H9 (cell line): ENCODE data around the gene FBXL7. TPM values are rescaled to one million over a fixed set of nuclear protein-coding genes. Genes with fewer than 3 reads are reported as not detected.
A peak's percentile ranks its signal among the peaks of the same experiment; 100 is the strongest.

Experiments used
- DNase-seq: peaks from one replicate; pipeline ENCODE4 v3.0.0-alpha.2; 2017
- H2AFZ ChIP-seq: one replicate; pipeline ENCODE4 v1.6.1; 2013; ENCODE audit warnings: mild to moderate bottlenecking, low read length, control low read depth, moderate library complexity
- H2AK5ac ChIP-seq: 2 replicates; pipeline ENCODE4 v1.6.1; 2013; ENCODE audit warnings: low read length, control low read depth, mixed read lengths; ENCODE audit not compliant: insufficient read length
- H2BK120ac ChIP-seq: one replicate; pipeline ENCODE4 v1.6.1; 2013; ENCODE audit warnings: low read depth, mild to moderate bottlenecking, low read length, control low read depth, inconsistent platforms; ENCODE audit not compliant: poor library complexity, severe bottlenecking
- H2BK12ac ChIP-seq: 2 replicates; pipeline ENCODE4 v1.6.1; 2013; ENCODE audit warnings: low read length, control low read depth, mixed read lengths, low read depth; ENCODE audit not compliant: insufficient read length
- H2BK15ac ChIP-seq: 2 replicates; pipeline ENCODE4 v1.6.1; 2013; ENCODE audit warnings: low read depth, low read length, control low read depth
- H2BK20ac ChIP-seq: one replicate; pipeline ENCODE4 v1.6.1; 2013; ENCODE audit warnings: low read depth, mild to moderate bottlenecking, low read length, control low read depth, inconsistent platforms; ENCODE audit not compliant: poor library complexity, severe bottlenecking
- H2BK5ac ChIP-seq: 2 replicates; pipeline ENCODE4 v1.6.1; 2013; ENCODE audit warnings: low read length, control low read depth, mixed read lengths; ENCODE audit not compliant: insufficient read length
- H3K14ac ChIP-seq: 2 replicates; pipeline ENCODE4 v1.6.1; 2013; ENCODE audit warnings: low read length, control low read depth; ENCODE audit not compliant: insufficient read depth
- H3K18ac ChIP-seq: 2 replicates; pipeline ENCODE4 v1.6.1; 2013; ENCODE audit warnings: low read depth, mild to moderate bottlenecking, mixed read lengths, low read length, control low read depth; ENCODE audit not compliant: insufficient read length
- H3K23ac ChIP-seq: 2 replicates; pipeline ENCODE4 v1.6.1; 2013; ENCODE audit warnings: low read length, control low read depth, mixed read lengths, low read depth; ENCODE audit not compliant: insufficient read length
- H3K23me2 ChIP-seq: 2 replicates; pipeline ENCODE4 v1.6.1; 2013; ENCODE audit warnings: low read depth, mild to moderate bottlenecking, mixed read lengths, low read length, control low read depth; ENCODE audit not compliant: insufficient read length, poor library complexity, severe bottlenecking
- H3K27ac ChIP-seq: 2 replicates; pipeline ENCODE4 v1.5.1; 2013; ENCODE audit warnings: low read length, control low read depth, mixed read lengths, low read depth; ENCODE audit not compliant: insufficient read length
- H3K27me3 ChIP-seq: 2 replicates; pipeline ENCODE4 v1.6.1; 2013; ENCODE audit warnings: low read length, control low read depth, inconsistent platforms; ENCODE audit not compliant: insufficient read depth
- H3K4ac ChIP-seq: 2 replicates; pipeline ENCODE4 v1.6.1; 2013; ENCODE audit warnings: low read depth, mild to moderate bottlenecking, control low read depth, inconsistent platforms, low read length, moderate library complexity
- H3K4me1 ChIP-seq: 2 replicates; pipeline ENCODE4 v1.6.1; 2013; ENCODE audit warnings: low read length, control low read depth, inconsistent platforms; ENCODE audit not compliant: insufficient read depth
- H3K4me2 ChIP-seq: 2 replicates; pipeline ENCODE4 v1.6.1; 2013; ENCODE audit warnings: low read length, control low read depth, mixed read lengths; ENCODE audit not compliant: insufficient read length, insufficient read depth
- H3K56ac ChIP-seq: 2 replicates; pipeline ENCODE4 v1.6.1; 2013; ENCODE audit warnings: low read depth, mild to moderate bottlenecking, mixed read lengths, low read length, control low read depth; ENCODE audit not compliant: insufficient read length
- H3K79me1 ChIP-seq: 2 replicates; pipeline ENCODE4 v1.6.1; 2013; ENCODE audit warnings: low read depth, mild to moderate bottlenecking, moderate library complexity, low read length, control low read depth, inconsistent platforms; ENCODE audit not compliant: insufficient read depth, poor library complexity, severe bottlenecking
- H3K79me2 ChIP-seq: 2 replicates; pipeline ENCODE4 v1.6.1; 2013; ENCODE audit warnings: low read length, control low read depth, inconsistent platforms; ENCODE audit not compliant: insufficient read depth
- H3K9ac ChIP-seq: 2 replicates; pipeline ENCODE4 v1.6.1; 2013; ENCODE audit warnings: low read length, control low read depth, mixed read lengths; ENCODE audit not compliant: insufficient read length; ENCODE audit errors: extremely low read depth
- H3K9me3 ChIP-seq: one replicate; pipeline ENCODE4 v1.6.1; 2013; ENCODE audit warnings: low read depth, low read length, inconsistent platforms; ENCODE audit not compliant: control insufficient read depth
- H3T11ph ChIP-seq: one replicate; pipeline ENCODE4 v1.6.1; 2013; ENCODE audit warnings: mild to moderate bottlenecking, low read length, control low read depth, inconsistent platforms
- H4K20me1 ChIP-seq: one replicate; pipeline ENCODE4 v1.6.1; 2013; ENCODE audit not compliant: control insufficient read depth, insufficient read length, insufficient read depth
- H4K5ac ChIP-seq: 2 replicates; pipeline ENCODE4 v1.6.1; 2013; ENCODE audit warnings: low read depth, mild to moderate bottlenecking, mixed read lengths, low read length, control low read depth; ENCODE audit not compliant: insufficient read length
- H4K8ac ChIP-seq: replicated peaks from 2 replicates; pipeline ENCODE4 v1.6.1; 2013; ENCODE audit warnings: low read length, control low read depth, mixed read lengths, low read depth; ENCODE audit not compliant: insufficient read length
- H4K91ac ChIP-seq: 2 replicates; pipeline ENCODE4 v1.6.1; 2013; ENCODE audit warnings: low read depth, mild to moderate bottlenecking, moderate library complexity, mixed read lengths, low read length, control low read depth; ENCODE audit not compliant: insufficient read length
- H3K27ac Mint-ChIP-seq, 3 experiments: 2 replicates in 2 of 3; 3 replicates in 1 of 3; pipeline ENCODE4 v1.8.0; 2020 to 2021; ENCODE audit warnings: mixed read lengths in 3 of 3, mild to moderate bottlenecking in 1 of 3, moderate library complexity in 1 of 3
- H3K27me3 Mint-ChIP-seq: 2 replicates; pipeline ENCODE4 v1.8.0; 2021; ENCODE audit warnings: low read depth, mild to moderate bottlenecking, moderate library complexity, mixed read lengths
- H3K36me3 Mint-ChIP-seq, 3 experiments: 2 replicates in 2 of 3; 3 replicates in 1 of 3; pipeline ENCODE4 v1.8.0; 2020 to 2021; ENCODE audit warnings: low read depth in 3 of 3, mixed read lengths in 3 of 3; ENCODE audit not compliant: insufficient read depth in 1 of 3
- H3K4me1 Mint-ChIP-seq, 2 experiments: 2 replicates each; pipeline ENCODE4 v1.8.0; 2020; ENCODE audit warnings: mixed read lengths in 2 of 2
- H3K4me3 Mint-ChIP-seq, 2 experiments: 2 replicates in 1 of 2; 3 replicates in 1 of 2; pipeline ENCODE4 v1.8.0; 2020 to 2021; ENCODE audit warnings: mild to moderate bottlenecking in 2 of 2, mixed read lengths in 2 of 2, moderate library complexity in 1 of 2
- H3K9me3 Mint-ChIP-seq, 2 experiments: 2 replicates in 1 of 2; 3 replicates in 1 of 2; pipeline ENCODE4 v1.8.0; 2020; ENCODE audit warnings: mild to moderate bottlenecking in 2 of 2, mixed read lengths in 2 of 2, moderate library complexity in 1 of 2
- CTCF ChIP-seq: fragments of 200-600 bp; sonication (generic); conservative IDR thresholded peaks from 3 replicates; pipeline ENCODE4 v1.8.0; 2021; ENCODE audit warnings: antibody characterized with exemption, mild to moderate bottlenecking
- WGBS: extraction: QIAGEN DNeasy Blood & Tissue Kit; methylation state at CpG from one replicate; pipeline ENCODE4 v1.1.7; 2013; ENCODE audit warnings: missing lambda C conversion rate, low lambda C conversion rate, mixed read lengths; ENCODE audit not compliant: insufficient read length; ENCODE audit errors: extremely low coverage; 5-methylcytosine and 5-hydroxymethylcytosine counted together
- total RNA-seq: library from RNA; stranded (reverse); gene quantifications from 2 replicates; pipeline ENCODE4 v1.2.1, GENCODE V29; 2021

The FBXL7 gene
- total RNA-seq, 1 experiment from 2014 or later = 14.6 TPM

GRCh38 chr5:15940905-15941304 is 440.9 kb downstream of the FBXL7 start:
- Mint-ChIP-seq H3K36me3 (peaks cover 5 to 27% (median 24%) of the 10 kb centered on the region in 3 experiments; a peak in 6 of 7 replicates), H3K4me1 (peaks cover under 1 to 14% of the 10 kb centered on the region in 2 experiments), H3K9me3 (no peaks in the 10 kb centered on the region), H3K4me3 (no peak overlapping the region), H3K27me3 (no peaks in the 10 kb centered on the region), H3K27ac (peak overlapping the region in 1 of 3 experiments; percentile 55; a peak in 2 of 7 replicates)
- Histone ChIP-seq H3K79me1 (no peaks in the 10 kb centered on the region), H3K9me3 (no peaks in the 10 kb centered on the region), H4K5ac (no peak overlapping the region), H3K4me1 (no peaks in the 10 kb centered on the region; the same call in 1 of the 2 replicates), H2BK5ac (no peak overlapping the region), H2AFZ (no peak overlapping the region), H3K79me2 (no peaks in the 10 kb centered on the region), H3K4me2 (no peak overlapping the region), H3K23me2 (no peaks in the 10 kb centered on the region), H2AK5ac (no peak overlapping the region), H4K8ac (no peak overlapping the region), H3K9ac (no peak overlapping the region), H4K91ac (no peak overlapping the region), H3T11ph (no peak overlapping the region), H3K27me3 (no peaks in the 10 kb centered on the region), H3K4ac (no peak overlapping the region), H3K14ac (no peak overlapping the region), H2BK12ac (no peak overlapping the region), H2BK15ac (no peak overlapping the region), H3K23ac (no peak overlapping the region), H4K20me1 (no peaks in the 10 kb centered on the region), H2BK20ac (no peak overlapping the region), H3K56ac (no peak overlapping the region), H3K27ac (no peak overlapping the region), H3K18ac (no peak overlapping the region), H2BK120ac (no peak overlapping the region)
- no CpG with 5 or more reads among the region's 3 CpGs for WGBS
- TF ChIP-seq CTCF = no peak
- DNase-seq = no peak
